ENCODE data around the gene ADGRA1.

DNA sequence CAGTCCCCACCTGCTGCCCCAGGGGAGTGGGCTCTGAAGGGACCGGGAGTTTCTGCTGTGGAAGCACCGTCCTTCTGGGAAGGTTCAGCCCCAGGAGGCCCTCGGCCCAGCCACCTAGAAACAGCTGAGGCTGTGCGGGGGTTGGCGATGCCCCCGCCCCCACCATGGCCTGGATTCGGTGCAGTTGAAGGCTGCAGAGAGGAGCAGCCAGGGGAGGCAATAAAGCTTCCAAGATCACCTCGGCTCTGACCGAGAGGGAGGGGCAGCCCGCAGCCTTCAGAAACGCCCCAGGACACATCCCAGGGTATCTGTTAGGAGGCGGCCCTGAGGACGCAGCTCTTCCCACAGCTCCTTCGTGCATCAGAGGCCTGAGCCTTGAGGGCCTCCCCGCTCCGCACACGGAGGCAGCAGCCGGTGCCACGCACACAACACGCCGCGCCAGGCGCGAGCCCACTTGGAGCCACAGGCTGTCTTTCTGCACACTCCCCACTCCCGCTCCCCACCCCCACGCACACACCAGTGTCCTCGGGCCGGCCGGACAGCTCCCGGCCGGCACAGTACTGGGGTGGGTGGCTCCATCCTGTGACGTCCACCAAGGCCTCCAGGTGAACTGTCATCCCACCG lies 73.9 kb downstream of the ADGRA1 start:
- TF ChIP-seq CTCF (conservative IDR thresholded peaks at IDR 0.05; ENCODE audit: low read length) (no peak), EZH2phosphoT487 (IDR thresholded peaks at IDR 0.05; ENCODE audit: borderline replicate concordance) (no peak)
